GM19238 (cell line): ENCODE measurements around the gene KBTBD8.

Experiments
- DNase-seq: peaks from one replicate; pipeline ENCODE4 v3.0.0; 2011; ENCODE audit warnings: low spot score; ENCODE audit not compliant: insufficient read length

The KBTBD8 gene

DNA sequence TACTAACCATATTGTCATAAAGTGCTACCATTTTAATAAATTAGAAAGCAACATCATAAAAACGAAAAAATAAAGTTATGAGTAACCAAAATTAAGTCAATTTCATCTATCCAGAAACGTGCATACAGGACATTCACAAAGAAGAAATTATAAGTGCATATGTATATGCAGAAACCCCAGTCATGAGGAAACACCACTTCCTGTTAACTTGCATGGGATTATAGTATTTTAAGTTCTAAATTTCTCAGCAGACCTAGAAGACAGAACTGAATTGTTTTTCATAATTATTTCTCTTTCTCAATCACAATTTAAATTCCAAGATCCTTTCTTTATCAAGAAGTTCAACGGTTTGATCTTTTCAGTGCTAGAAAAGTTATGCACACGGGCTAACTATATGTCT, 1.4 kb upstream of the KBTBD8 start:
- DNase-seq = no peak

DNA sequence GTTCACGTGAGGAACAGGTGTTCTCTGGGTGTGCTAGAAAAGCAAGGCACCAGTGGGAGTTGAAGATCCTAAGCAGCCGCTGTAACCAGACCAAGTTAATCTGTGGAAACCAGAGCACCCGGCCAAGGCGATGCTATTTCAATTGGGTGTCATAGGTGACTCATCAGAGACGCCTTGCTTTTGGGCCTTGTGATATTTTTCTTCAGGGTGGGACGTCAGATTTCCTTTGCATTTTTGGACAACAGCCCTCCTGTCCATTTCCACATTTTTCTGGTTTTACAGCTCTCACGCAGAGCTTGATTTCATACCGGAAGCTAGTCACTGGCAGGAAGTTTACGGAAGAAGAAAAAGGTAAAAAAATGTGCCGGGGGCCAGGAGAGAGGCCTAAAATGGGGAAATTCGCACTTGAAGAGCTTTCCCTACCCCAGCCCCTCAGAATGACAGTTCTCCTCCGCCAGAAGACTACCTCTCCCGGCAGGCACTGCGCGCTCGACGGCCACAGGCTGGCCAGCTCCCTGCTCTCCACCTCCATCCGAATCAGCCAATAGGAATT, 471 bp upstream of the KBTBD8 start:
- DNase-seq = no peak

DNA sequence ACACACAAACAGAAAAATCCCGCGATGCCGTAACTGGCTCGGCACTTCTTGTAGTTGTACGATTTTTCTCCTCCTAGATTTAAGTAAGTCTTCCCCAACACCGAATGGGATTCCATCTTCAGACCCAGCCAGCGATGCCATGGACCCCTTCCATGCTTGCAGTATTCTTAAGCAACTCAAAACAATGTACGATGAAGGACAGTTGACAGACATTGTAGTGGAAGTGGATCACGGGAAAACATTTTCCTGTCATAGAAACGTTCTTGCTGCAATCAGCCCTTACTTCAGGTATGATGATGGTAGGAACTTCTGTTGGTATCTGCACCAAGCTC, 763 bp downstream of the KBTBD8 start:
- DNase-seq = no peak

DNA sequence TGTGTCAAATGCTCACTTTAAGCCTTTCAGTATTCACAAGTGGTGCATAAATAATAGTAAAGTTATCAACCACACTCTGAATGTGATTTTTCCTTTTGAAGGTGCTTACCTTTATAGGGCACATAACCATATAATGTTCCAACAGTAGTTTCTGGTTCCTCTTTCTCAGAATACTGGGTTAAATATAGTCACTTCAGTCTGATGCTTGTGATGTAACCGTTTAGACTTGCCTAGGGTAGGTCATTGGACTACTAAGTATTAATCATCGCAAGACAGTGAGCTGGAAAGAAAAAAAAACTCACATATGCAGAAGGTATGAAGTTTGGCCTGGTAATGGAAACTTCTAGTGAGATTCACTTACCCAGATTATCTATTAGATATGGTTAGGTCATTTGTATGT, 1.9 kb downstream of the KBTBD8 start:
- no peak for DNase-seq

DNA sequence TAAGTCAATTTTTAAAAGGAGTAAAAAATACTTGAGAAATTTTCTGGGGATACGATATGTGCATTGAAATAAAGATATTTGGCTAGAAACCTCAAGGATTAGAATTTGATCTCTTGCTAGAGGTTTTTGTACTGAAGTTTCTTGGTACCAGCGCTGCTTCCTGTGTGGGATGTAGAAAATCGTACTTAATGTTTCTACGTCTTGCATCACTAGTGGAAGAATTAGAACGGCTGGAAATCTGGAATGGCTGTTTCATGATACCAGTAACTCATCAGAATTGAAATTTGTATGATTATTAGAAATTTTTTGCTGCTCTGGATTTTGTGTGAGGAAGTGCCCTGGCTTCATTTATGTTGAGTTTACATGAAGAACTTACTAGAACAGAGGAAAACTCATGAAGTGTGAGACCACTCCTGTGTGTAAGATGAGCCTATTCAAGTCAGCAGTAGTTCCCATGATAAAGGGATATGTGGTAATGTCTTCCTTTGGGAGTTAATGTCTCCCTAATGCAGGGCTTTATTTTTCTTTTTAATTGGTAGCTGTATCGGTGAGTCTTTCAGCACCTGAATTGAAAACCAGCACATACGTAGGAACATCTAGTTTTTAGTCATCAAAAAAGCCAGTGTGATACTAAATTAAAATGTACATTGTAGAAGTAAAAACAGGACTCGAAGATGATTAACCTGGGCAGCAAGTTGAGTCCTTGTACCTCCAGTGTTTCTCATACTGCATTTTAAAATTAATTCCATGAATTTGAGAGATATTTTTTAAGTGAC, 3.2 kb downstream of the KBTBD8 start:
- no peak for DNase-seq

DNA sequence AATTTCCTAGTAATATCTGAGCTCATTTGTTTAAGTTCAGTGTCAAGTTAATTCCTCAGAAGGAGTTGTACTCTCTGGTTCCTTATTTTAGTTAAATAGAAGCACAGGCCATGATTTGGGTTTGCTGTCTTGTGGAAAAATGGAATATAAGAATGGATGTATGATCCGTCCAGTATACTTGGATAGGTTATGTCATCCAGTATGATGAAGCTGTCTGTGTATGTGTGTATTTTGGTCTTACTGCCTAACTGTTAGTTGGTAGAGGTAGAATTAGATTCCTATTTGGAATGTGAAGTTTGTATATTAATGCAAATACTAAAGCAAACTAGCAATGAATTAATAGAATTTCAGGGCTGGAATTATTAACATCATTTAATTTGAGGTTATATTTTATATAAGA, 7.9 kb downstream of the KBTBD8 start:
- DNase-seq = no peak

DNA sequence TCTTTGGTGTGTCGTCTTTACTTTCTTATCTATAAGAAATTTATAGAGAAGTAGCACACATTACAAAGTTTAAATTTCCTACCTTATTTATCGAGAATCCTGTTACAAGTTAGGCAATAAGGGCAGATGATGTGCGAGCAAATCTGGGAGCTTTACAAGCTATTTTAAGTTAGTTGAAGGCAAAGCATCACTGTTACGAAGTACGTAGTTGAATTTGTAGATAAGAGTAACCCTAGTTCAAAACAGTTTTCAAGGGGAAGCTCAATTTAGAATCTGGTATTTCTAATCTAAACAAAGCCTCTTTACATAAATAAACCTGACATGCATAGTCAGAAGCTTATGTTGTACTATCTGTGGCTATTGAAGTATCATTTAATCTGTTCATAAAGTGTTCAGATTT, 8.4 kb downstream of the KBTBD8 start:
- no peak for DNase-seq

DNA sequence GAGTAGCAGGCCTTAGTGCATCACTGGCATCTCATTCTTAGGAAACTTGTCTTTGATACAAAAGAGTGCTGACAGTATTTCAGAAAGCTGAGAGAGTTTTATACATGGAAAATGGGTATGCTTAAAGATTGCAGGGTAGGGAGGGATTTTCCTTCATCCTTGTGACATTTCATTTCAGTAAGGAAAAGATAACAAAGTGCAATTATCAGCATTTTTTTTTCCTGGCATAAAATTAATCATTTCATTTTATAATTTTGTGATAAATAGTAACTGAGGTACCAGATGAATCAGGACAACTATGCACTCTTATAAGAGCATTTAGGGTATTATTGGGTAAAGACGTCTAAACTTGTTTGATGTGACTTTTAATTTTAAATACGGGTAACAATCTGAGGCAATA, 10.3 kb downstream of the KBTBD8 start:
- no peak for DNase-seq

DNA sequence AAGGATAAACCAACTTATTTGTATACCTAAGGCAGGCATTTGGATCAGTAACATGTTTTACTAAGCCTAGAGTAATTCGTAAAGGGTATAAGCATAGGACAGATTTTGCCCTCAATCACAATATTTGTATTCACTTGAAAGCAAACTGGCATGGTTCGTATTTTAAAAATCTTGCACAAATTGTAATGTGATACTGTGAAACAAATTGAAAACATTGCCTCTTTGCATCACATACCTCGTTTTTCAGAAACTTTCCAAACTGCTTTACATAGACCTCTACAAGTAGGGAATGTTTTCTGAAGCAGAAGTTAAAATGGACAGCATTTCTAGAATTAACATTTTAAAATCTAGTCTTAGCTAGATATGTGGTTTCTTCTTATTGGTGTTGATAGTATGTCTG, 11.6 kb downstream of the KBTBD8 start:
- DNase-seq = no peak

DNA sequence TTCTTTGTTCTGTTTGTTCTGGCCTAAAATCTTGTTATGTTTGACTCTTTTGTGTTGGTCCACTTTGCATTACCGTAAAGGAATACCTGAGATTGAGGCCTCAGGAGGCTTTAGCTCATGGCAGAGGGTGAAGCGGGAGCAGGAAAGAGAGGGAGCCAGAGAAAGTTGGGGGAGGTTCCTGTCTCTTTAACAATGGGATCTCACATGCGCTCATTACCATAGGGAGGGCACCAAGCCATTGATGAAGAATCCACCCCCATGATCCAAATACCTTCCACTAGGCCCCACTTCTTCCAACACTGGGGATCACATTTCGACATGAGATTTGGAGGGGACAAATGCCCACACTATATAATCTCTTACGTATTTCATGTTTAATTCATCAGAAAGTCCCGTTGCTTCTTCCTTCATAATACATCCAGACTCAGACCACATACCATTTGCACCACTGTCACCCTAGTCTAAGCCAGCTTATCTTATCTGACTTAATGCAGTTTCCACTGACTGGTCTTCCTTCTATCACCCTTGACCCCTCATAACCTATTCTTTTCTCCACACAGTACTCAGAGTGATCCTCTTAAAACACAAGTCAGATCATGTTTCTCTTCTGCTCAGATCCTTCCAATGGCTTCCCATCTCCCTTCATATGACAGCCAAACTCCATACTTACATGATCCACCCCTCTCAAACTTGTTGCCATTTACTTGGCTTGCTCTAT, 13.5 kb downstream of the KBTBD8 start:
- no peak for DNase-seq

DNA sequence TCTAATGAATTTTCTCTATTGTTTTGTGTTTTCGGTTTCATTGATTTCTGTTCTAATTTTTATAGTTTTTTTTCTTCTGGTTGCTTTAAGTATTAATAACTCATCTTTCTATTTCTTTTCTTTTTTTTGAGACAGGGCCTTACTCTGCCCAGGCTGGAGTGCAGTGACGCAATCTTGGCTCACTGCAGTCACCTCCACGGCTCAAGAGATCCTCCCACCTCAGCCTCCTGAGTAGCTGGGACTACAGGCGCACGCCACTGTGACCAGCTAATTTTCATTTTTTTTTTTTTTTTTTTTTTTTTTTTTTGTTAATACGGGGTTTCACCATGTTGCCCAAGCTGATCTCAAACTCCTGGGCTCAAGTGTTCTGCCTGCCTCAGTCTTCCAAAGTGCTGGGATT, 14.5 kb downstream of the KBTBD8 start:
- DNase-seq = no peak

DNA sequence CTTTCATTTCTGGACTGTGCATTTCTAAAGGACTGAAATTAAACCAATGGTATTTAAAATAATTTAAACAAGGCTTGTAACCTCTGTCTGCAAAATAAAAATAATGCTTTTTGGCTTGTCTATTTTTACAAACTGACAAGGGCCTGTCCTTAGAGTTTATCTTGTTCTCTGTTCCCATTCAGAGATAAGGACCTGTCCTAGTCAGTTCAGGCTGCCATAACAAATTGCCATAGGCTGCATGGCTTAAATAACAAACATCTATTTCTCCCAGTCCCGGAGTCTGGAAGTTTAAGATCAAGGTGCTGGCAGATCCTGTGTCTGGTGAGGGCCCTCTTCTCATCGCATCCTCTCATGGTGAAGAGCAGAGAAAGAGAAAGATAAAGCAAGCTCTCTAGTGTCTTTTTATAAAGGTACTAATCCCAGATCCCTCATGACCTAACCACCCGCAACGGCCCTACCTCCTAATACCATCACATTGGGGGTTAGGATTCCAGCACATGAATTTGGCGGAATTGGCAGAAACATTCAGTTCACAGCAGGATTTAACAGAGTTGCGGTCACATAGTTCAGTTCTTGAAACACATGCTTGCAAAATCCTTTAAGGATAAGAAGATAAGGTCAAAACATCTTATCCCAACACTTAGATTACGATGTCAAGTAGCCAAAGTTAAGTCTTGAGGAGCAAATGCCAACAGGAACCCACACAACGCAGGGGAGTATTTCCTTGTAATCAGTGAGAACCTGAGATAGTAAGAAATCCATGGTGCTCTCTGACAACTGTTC, 17.8 kb downstream of the KBTBD8 start:
- DNase-seq = no peak

DNA sequence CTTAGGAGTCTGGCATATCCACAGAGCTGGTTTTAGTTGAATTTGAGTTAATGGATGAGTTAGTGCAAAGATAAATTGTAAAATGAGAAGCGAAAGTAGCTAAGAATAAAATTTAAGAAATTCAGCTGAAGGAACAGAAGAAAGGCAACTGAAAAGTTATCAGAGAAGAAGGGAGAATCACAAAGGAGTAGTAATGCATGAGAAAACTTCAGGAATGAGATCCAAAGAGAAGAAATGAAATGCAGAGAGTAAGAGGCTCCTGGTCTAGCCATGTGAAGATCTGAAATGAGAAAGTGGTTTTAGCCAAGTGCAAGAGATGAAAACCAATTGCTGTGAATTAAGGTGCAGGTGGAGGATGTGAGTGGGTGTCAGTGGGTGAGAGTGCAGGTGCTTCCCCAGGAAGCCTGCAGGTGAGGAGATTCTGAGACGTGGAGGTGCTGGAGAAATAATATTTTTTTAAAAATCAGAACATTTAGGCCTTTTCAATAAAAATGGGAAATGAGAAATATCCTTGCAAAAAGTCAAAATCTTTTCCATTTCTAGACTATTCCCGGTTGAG, 18.5 kb downstream of the KBTBD8 start:
- no peak for DNase-seq

DNA sequence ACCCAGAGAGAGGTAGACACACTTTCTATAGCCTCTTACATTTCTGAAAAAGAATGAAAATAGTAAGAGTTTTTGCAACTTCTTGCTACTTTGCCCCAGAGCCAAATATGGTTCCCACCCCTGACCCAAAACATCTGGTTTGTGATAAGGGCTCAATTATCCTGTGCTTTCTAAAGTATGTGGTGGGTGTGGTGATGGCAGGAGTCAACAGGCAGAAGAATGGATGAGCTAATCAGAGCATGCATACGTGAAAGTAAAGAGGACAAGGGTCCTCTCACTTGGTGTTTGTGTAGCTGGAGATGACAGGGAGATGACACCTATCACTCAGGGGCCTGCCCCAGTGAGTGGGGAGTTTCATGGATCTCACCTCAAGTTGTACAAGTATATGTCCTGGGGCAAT, 19.1 kb downstream of the KBTBD8 start:
- no peak for DNase-seq

DNA sequence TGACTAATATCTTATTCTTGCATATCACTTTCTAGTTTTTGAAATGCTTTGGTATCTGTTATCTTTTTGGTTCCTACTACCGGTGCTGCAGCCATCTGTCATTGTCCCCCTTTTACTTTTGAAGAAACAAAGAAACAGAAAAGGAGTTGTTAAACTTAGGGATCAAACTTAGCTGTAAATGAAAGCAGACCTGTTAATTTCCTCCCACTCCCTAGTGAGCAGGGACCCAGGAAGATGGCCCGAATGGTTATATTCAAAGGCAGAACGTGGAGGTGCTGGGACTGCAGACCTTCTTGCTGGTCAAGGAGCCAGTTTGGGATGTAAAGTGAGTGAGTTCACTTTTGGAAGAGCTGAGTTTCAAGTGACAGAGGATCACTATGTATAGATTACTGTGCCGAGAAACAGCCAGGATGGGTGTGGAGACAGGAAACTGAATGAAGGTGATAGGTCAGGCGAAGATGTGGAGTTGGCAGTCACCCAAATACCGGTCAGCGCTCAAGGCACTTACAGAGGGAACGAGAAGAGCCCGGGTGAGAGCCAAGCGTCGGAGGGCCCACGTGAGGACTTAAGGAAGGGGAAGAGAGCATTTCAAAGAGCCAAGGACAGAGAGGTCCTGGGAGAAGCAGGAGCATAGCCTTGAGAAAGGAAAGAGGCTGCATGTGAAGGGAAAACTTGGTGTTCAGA, 20.1 kb downstream of the KBTBD8 start:
- DNase-seq = no peak

DNA sequence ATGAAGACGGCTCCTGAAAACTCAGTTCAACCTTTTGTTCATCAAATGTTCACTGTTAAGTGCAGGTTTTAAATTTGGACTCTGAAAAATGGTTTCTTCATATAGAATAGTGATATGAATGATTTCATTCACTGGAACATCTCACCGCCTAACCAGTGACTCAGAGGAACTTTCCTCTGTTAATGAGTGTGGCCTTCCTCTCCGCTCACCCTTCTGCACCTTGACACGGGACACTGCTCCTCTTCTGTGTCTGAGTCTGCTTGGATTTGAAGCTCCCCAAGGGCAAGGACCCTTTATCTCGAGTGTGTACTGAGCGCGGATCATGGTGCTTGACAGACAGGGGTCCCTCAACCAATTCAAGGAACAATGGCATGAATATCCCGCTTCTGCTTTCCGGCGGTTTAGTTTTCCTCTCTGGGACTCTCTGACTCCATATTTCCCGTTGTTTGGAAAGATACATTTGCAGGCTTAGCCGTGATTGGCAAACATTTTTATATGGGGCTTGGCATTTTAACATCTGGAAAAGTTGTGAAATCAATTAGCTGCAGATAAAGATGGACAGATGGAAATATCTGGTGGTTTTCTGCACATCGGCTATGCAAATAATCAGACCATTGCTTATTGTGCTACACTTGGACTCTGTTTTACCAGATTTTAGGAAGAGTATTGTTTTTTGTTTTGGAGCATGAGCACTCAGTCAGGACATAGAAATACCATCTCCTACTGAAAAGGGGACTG, 20.9 kb downstream of the KBTBD8 start:
- DNase-seq = no peak

DNA sequence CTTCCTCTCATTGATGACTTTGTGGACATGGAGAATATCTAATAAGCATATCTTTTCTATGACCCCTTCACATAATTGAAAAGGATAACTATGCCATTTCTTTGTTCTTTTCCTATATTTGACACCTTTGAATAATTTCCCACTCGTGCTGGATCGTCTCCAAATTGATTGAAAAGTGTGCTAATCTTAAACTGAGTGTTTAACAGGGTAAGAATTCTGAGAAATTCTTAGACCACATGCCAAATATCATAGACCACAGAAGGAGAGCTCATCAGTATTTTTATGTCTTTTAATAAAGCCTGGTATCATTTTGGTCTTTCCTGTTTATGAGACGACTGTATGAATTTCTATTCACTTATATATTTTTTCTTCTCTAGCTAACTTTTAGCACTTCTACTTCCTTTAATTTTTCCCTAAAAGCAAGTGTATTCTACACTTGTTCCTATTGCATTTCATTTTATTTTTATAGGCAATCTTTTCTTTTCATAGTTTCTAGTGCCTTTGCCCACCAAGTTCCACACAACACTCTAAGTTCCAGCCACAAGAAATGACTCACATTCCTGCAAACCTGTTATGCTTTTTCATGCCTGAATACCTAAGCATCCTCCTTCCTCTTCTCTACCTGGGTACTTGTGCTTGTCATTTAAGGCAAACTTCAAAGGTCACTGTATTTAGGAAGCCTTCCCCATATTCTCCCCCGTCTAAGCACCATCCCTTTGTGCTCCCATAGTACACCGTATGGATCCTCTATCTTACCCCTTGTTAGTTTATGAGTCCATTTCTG, 30.1 kb downstream of the KBTBD8 start:
- DNase-seq = no peak

DNA sequence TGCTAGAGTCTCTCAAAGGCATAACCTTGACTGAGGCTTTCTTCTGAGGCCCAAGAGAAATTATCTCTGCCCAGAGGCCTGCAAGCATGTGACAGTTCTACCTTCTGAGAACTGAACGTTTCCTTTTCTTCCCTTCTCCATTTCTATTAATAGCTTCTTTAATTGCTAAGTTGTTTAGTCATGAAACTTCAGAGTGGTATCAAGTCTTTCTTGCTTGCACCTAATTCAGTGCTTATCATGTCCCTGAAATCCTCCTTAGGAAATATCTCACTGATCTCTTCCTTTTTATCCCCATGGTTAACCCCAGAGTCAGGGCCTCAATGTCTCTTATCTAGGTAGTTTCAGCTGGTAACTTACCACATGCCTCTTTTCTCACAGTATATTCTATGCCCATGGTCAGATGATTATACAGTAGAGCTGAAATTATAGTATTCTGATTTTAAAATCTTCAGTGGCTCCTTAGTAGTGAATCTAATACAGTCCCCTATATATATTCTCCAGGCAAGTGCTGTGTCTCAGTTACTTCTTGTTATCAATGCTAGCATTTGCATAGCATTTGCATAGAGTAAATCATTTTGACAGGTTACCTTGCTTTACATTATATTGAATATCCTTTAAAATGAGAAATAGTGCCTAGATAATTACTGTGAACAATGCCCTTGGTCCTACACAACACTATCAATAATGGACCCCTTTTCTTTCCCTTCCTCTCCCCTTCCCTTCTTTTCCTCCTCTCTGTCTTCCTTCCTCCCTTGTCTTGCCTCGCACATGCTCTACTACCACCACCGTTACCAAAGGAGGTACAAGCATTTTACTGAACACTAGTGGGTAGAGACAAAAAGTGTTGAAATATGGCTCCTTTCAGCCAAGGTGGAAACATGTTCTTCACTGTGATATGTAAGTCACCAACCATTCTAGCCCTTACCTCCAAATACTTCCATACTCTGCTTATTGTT, 33.0 kb downstream of the KBTBD8 start:
- DNase-seq = no peak

DNA sequence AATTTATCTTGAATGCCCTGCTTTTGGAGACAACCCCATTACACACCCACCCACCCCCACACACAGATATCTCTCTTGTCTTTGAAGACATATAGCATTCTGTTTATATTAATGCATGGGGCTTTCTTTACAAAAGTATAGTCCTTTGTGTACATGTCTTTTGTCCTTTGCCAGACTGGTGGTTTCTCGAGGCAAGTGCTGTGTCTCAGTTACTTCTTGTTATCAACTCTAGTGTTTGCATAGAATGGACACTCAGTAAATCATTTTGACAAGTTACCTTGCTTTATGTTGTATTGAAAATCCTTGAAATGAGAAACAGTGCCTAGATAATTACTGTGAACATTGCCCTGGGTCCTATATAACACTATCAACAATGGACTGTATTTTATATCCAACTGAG, 33.9 kb downstream of the KBTBD8 start:
- no peak for DNase-seq
